Activated B cell treated with CpG ODN at 0.5 μM for 24 hours (primary cell): ENCODE measurements around the gene SIDT2. TPM values are rescaled to one million over a fixed set of nuclear protein-coding genes. Genes with fewer than 3 reads are reported as not detected.

ENCODE experiments used
- ATAC-seq: fragments of 200-7000 bp; cut with Tn5 transposase; one replicate; pipeline ENCODE4 v1.10.0; 2021; ENCODE audit warnings: low read depth, mild to moderate bottlenecking, moderate library complexity
- CTCF ChIA-PET: fragments of 350-600 bp; sonication (Branson Sonifier 250); formaldehyde crosslinking; loops from one replicate; lab custom pipeline; 2021; ENCODE audit warnings: antibody characterized with exemption; lab: Charles Lee
- POLR2A ChIA-PET: fragments of 350-600 bp; sonication (Branson Sonifier 250); formaldehyde crosslinking; loops from one replicate; lab custom pipeline; 2021; ENCODE audit warnings: antibody characterized with exemption; lab: Charles Lee
- DNase-seq: peaks from one replicate; pipeline ENCODE4 v3.0.0; 2022
- H3K27ac Mint-ChIP-seq: one replicate; pipeline ENCODE4 v1.8.0; 2020; ENCODE audit warnings: mixed read lengths
- H3K27me3 Mint-ChIP-seq: one replicate; pipeline ENCODE4 v1.8.0; 2021; ENCODE audit warnings: mixed read lengths
- H3K36me3 Mint-ChIP-seq: one replicate; pipeline ENCODE4 v1.8.0; 2021; ENCODE audit warnings: low read depth, mixed read lengths
- H3K4me1 Mint-ChIP-seq: one replicate; pipeline ENCODE4 v1.8.0; 2021; ENCODE audit warnings: mixed read lengths
- H3K4me3 Mint-ChIP-seq: one replicate; pipeline ENCODE4 v1.8.0; 2020; ENCODE audit warnings: mild to moderate bottlenecking, mixed read lengths
- H3K9me3 Mint-ChIP-seq: one replicate; pipeline ENCODE4 v1.8.0; 2020; ENCODE audit warnings: mixed read lengths
- CTCF ChIP-seq: fragments of 200-600 bp; IDR thresholded peaks from one replicate; pipeline ENCODE4 v1.8.0; 2022; ENCODE audit warnings: antibody characterized with exemption, mild to moderate bottlenecking
- intact Hi-C: fragments of 100-400 bp; cut with micrococcal nuclease; formaldehyde crosslinking; loops from one replicate; pipeline ENCODE4 v1.15.1; 2024
- total RNA-seq: library from RNA; stranded (reverse); gene quantifications from 2 replicates; pipeline ENCODE4 v1.2.3, GENCODE V29; 2022

SIDT2 gene
- total RNA-seq, 1 donor from 2014 or later = 115 TPM

- H3K27ac Mint-ChIP-seq = peak overlapping the region; percentile 94
- CTCF ChIA-PET = no interaction called here
- intact Hi-C loops = no loop called here
- no peak for TF ChIP-seq CTCF
- no peaks in the 10 kb centered on the region for H3K9me3 Mint-ChIP-seq
- H3K4me1 Mint-ChIP-seq = peaks cover 79% of the 10 kb centered on the region
- H3K4me3 Mint-ChIP-seq = peak overlapping the region; percentile 42
- H3K27me3 Mint-ChIP-seq = no peaks in the 10 kb centered on the region
- DNase-seq (no peak), ATAC-seq (no peak)
- POLR2A ChIA-PET = interaction anchor here (0.6 to 5.9 kb wide), 7 partner anchors 19 to 44 kb away, joined by 5 to 37 read pairs (median 8); partner anchors contain the start of gene PAFAH1B2
- peaks cover 73% of the 10 kb centered on the region for H3K36me3 Mint-ChIP-seq
Observed at GRCh38 chr11:117186431-117186761, 7.9 kb downstream of the SIDT2 start.

- H3K27me3 Mint-ChIP-seq = no peaks in the 10 kb centered on the region
- TF ChIP-seq CTCF = no peak
- intact Hi-C loops = no loop called here
- CTCF ChIA-PET = no interaction called here
- peaks cover 79% of the 10 kb centered on the region for H3K4me1 Mint-ChIP-seq
- DNase-seq (no peak), ATAC-seq (no peak)
- H3K36me3 Mint-ChIP-seq = peaks cover 74% of the 10 kb centered on the region
- POLR2A ChIA-PET = interaction anchor here (2.4 to 5.9 kb wide), 2 partner anchors 42 to 44 kb away, joined by 21 to 37 read pairs; partner anchors contain the start of gene PAFAH1B2
- no peaks in the 10 kb centered on the region for H3K9me3 Mint-ChIP-seq
- peak overlapping the region; percentile 94 for H3K27ac Mint-ChIP-seq
- peak overlapping the region; percentile 42 for H3K4me3 Mint-ChIP-seq
Observed at GRCh38 chr11:117187007-117187406, 8.5 kb downstream of the SIDT2 start.

GRCh38 chr11:117187428-117187798, 8.9 kb downstream of the SIDT2 start:
- Mint-ChIP-seq H3K9me3 (no peaks in the 10 kb centered on the region), H3K27me3 (no peaks in the 10 kb centered on the region), H3K4me1 (peaks cover 81% of the 10 kb centered on the region), H3K4me3 (peak overlapping the region; percentile 42), H3K27ac (peak overlapping the region; percentile 94), H3K36me3 (peaks cover 77% of the 10 kb centered on the region)
- ChIA-PET POLR2A (interaction anchor here (5.9 kb wide), 1 partner anchor 43 kb away, joined by 37 read pairs; the partner anchor contains the start of gene PAFAH1B2), CTCF (no interaction called here)
- intact Hi-C loops = no loop called here
- DNase-seq = no peak
- ATAC-seq = no peak
- no peak for TF ChIP-seq CTCF

- no peak for DNase-seq
- CTCF ChIA-PET = interaction anchor here (1.3 kb wide), 1 partner anchor 39 kb away, joined by 3 read pairs; no protein-coding TSS in a partner anchor
- intact Hi-C loops = loop anchor here (2.0 kb wide), 2 partner anchors 15 to 39 kb away; no protein-coding TSS in a partner anchor
- ATAC-seq = no peak
- Mint-ChIP-seq H3K27ac (peak overlapping the region; percentile 94), H3K27me3 (no peaks in the 10 kb centered on the region), H3K9me3 (no peaks in the 10 kb centered on the region), H3K4me3 (no peak overlapping the region), H3K4me1 (peaks cover 82% of the 10 kb centered on the region), H3K36me3 (peaks cover 76% of the 10 kb centered on the region)
- POLR2A ChIA-PET = interaction anchor here (1.2 to 5.9 kb wide), 5 partner anchors 9 to 43 kb away, joined by 3 to 63 read pairs (median 13); partner anchors contain the start of genes PAFAH1B2 and SIDT2
- TF ChIP-seq CTCF = no peak
Observed at GRCh38 chr11:117187799-117188481, 9.4 kb downstream of the SIDT2 start.

- ChIA-PET CTCF (interaction anchor here (1.2 to 1.3 kb wide), 2 partner anchors 14 to 38 kb away, joined by 3 read pairs; no protein-coding TSS in a partner anchor), POLR2A (interaction anchor here (0.5 to 5.9 kb wide), 9 partner anchors 10 to 259 kb away, joined by 3 to 63 read pairs (median 5); partner anchors contain the start of genes PAFAH1B2, RNF214 and SIDT2)
- Mint-ChIP-seq H3K4me1 (peaks cover 83% of the 10 kb centered on the region), H3K27ac (peak overlapping the region; percentile 94), H3K4me3 (peak overlapping the region; percentile 74), H3K27me3 (no peaks in the 10 kb centered on the region), H3K36me3 (peaks cover 77% of the 10 kb centered on the region), H3K9me3 (no peaks in the 10 kb centered on the region)
- no peak for ATAC-seq
- DNase-seq = no peak
- no peak for TF ChIP-seq CTCF
- intact Hi-C loops = loop anchor here (1.0 to 2.0 kb wide), 6 partner anchors 10 to 90 kb away; partner anchors contain the start of genes PAFAH1B2, PCSK7, RNF214 and SIDT2
Observed at GRCh38 chr11:117188620-117189081, 10.1 kb downstream of the SIDT2 start.
